Stimulated activated CD4-positive, alpha-beta T cell treated with anti-CD3 and anti-CD28 coated beads, Interleukin-2, amount 100 ng/mL, for 24 hours (primary cell): ENCODE data around the gene GAPT.
"Not testable (repeated sequence)": the region's sequence is repeated elsewhere in the genome, so short reads cannot be mapped to it uniquely, and the experiment has no call there.

Source experiments
- DNase-seq, 2 donors: peaks; one replicate each; pipeline ENCODE4 v3.0.0-alpha.2; 2020

The GAPT gene

GRCh38 chr5:58505971-58506640 lies 14.9 kb downstream of the GAPT start:
- DNase-seq: no peak

DNA sequence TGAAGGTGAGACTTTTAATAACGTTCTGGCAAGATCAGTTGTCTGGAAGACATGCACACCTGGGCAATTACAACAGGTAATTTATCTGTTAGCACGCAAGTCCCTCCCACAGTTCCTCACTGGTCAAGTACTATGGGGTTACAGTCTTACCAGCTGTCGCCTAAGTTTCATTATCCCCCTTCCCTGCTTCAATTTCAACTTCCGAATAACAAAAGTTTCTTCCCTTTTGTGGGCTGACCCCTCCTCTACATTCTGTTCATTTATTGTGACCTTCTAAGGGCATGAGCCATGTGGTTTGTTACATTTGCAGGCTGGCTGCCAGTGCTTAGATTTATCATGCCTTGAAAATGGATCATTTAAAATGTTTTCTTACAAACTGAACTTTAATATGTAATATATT lies 16.5 kb downstream of the GAPT start:
- DNase-seq: no peak

DNA sequence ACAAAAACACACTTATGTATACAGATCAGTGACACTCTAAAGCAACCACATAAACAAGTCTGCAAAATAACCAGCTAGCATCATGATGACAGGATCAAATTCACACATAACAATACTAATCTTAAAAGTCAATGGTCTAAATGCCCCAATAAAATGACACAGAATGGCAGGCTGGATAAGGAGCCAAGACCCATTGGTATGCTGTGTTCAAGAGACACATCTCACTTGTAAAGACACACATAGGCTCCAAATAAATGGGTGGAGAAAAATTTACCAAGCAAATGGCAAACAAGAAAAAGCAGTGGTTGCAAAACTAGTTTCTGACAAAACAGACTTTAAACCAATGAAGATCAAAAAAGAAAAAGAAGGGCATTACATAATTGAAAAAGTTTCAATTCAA lies 26.0 kb downstream of the GAPT start:
- DNase-seq: no peak

DNA sequence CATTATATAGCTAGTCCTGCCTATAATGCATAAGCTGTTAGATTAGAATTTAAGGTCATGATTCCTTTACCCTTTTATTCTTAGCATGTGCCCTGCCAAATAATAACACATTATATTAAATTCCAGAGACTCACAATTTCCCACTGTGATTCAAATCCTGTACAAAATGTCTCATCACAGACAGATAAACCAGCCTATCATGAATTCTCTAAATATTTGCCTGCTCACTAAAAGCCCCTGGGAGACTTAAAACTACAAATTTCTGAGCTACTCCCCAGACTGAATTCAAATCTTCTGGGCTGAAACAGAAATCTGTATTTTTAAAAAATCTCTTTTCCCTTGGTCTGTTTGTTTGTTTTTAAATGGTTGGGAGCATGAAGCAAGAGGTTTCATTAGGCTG lies 32.7 kb downstream of the GAPT start:
- DNase-seq: no peak

DNA sequence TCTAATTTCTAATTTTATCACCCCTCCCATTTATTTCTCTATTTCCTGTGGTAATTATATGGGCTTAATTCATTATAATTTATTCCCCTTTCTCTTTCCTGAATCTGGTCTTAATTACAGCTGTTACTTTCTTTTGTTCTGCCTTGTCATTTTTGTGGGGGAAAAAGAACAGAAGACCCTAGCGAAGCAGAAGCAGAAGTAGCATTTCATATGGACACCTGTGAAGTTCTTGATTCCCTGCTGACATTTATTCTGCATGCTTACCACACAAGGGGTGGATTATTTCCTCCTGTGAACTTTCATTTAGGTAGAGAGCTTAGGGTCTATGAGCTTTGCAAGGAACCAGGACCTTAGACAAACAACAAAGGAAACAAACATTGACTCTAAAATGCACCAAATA lies 33.3 kb downstream of the GAPT start:
- DNase-seq: no peak

DNA sequence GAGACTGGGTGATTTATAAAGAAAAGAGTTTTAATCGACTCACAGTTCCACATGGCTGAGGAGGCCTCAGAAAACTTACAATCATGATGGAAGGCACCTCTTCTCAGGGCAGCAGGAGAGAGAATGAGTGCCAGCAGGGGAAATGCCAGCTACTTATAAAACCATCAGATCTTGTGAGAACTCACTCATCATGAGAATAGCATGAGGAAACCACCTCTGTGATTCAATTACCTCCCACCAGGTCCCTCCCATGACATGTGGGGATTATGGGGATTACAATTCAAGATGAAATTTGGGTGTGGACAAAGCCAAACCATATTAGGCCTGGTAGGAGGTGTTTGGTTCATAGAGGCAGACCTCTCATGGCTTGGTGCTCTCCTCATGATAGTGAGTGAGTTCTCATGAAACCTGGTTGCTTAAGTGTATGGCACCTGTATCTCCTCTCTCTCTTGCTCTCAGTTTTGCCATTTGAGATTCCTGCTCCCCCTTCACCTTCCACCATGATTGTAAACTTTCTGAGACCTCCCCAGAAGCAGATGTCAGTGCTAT lies 39.8 kb downstream of the GAPT start:
- DNase-seq: no peak

DNA sequence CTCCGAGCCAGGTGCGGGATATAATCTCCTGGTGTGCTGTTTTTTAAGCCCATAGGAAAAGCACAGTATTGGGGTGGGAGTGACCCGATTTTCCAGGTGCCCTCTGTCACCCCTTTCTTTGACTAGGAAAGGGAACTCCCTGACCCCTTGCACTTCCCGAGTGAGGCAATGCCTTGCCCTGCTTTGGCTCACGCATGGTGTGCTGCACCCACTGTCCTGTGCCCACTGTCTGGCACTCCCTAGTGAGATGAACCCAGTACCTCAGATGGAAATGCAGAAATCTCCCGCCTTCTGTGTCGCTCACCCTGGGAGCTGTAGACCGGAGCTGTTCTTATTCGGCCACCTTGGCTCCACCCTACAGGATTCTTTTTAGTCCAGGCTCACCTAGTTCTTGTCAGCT lies 50.7 kb downstream of the GAPT start:
- not testable (repeated sequence) for DNase-seq

DNA sequence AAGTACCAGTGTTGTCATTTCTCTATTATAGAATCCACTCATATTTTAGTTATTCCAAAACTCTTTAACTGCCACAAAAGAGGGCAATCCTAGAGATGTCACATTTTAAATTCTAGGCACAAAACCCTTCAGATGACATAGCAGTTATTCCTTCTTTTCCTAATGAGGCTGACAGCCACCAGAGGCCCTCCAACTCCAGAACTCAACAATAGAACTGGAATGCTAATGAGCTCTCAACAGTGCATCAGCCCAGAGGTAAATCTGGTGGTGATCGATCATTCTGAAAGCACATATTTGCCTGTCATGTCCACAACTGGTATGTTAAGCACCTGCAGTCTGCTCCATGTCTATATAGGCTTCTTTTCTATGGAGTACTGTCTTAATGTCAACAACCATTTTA lies 51.5 kb downstream of the GAPT start:
- no peak for DNase-seq

GRCh38 chr5:58543723-58544122 lies 52.5 kb downstream of the GAPT start:
- DNase-seq: no peak

GRCh38 chr5:58544195-58544594 lies 53.0 kb downstream of the GAPT start:
- DNase-seq: no peak

- DNase-seq: no peak
Observed at GRCh38 chr5:58544926-58545325, 53.7 kb downstream of the GAPT start.

- no peak for DNase-seq
Observed at GRCh38 chr5:58545912-58546311, 54.7 kb downstream of the GAPT start.
